Measurements from ENCODE around the gene CPEB1. TPM values are rescaled to one million over a fixed set of nuclear protein-coding genes. Genes with fewer than 3 reads are reported as not detected.

CPEB1 gene
- total RNA-seq, 1 donor from 2014 or later = 2.4 TPM

- no peaks in the 10 kb centered on the region for H3K4me1 ChIP-seq
- H3K27me3 ChIP-seq = no peaks in the 10 kb centered on the region
- DNase-seq (ENCODE audit: low spot score in 2 of 2) = no peak
- H3K9me3 ChIP-seq = no peaks in the 10 kb centered on the region
- peaks cover 0 to 28% of the 10 kb centered on the region in 2 donors for H3K36me3 ChIP-seq
- TF ChIP-seq, protein P1, sequence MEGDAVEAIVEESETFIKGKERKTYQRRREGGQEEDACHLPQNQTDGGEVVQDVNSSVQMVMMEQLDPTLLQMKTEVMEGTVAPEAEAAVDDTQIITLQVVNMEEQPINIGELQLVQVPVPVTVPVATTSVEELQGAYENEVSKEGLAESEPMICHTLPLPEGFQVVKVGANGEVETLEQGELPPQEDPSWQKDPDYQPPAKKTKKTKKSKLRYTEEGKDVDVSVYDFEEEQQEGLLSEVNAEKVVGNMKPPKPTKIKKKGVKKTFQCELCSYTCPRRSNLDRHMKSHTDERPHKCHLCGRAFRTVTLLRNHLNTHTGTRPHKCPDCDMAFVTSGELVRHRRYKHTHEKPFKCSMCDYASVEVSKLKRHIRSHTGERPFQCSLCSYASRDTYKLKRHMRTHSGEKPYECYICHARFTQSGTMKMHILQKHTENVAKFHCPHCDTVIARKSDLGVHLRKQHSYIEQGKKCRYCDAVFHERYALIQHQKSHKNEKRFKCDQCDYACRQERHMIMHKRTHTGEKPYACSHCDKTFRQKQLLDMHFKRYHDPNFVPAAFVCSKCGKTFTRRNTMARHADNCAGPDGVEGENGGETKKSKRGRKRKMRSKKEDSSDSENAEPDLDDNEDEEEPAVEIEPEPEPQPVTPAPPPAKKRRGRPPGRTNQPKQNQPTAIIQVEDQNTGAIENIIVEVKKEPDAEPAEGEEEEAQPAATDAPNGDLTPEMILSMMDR (IDR thresholded peaks at IDR 0.05) = no peak
- H3K4me3 ChIP-seq = no peak overlapping the region
- intact Hi-C loops (cut with DNase I) = no loop called here
- H3K27ac ChIP-seq = no peak overlapping the region
These were observed 93.3 kb downstream of the CPEB1 start for GRCh38 chr15:82553846-82554245.

DNA sequence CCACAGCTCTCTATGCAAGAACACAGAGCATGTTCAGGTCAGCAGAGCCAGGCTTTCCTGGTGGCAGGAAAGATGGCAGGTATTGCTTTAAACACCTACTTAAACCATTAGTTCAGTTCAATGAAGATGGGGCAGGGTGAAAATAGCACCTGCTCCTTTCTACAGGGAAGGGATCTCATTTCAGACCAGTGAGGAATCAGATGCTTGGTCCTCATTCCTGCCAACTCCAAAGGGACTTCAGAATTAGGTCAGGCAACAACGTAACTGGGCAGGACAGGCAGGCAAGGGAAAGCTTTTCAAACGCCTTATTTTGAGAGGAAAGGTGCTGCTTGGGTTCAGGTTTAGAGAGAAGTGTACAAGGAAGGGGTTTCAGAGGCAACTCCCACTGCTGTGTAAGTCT, 94.3 kb downstream of the CPEB1 start:
- no peak for DNase-seq (ENCODE audit: low spot score in 2 of 2)
- H3K9me3 ChIP-seq = no peaks in the 10 kb centered on the region
- TF ChIP-seq, protein P1 (IDR thresholded peaks at IDR 0.05) = no peak
- no peak overlapping the region for H3K27ac ChIP-seq
- no peaks in the 10 kb centered on the region for H3K4me1 ChIP-seq
- no peak overlapping the region for H3K4me3 ChIP-seq
- intact Hi-C loops (cut with DNase I) = no loop called here
- H3K36me3 ChIP-seq = peaks cover 0 to 28% of the 10 kb centered on the region in 2 donors
- H3K27me3 ChIP-seq = no peaks in the 10 kb centered on the region

GRCh38 chr15:82551646-82552247, 95.4 kb downstream of the CPEB1 start:
- TF ChIP-seq, protein P1 (IDR thresholded peaks at IDR 0.05) = no peak
- no peaks in the 10 kb centered on the region for H3K27me3 ChIP-seq
- H3K27ac ChIP-seq = no peak overlapping the region
- H3K4me3 ChIP-seq = no peak overlapping the region
- no peak for DNase-seq (ENCODE audit: low spot score in 2 of 2)
- H3K4me1 ChIP-seq = no peaks in the 10 kb centered on the region
- intact Hi-C loops (cut with DNase I) = no loop called here
- peaks cover 0 to 28% of the 10 kb centered on the region in 2 donors for H3K36me3 ChIP-seq
- H3K9me3 ChIP-seq = no peaks in the 10 kb centered on the region

DNA sequence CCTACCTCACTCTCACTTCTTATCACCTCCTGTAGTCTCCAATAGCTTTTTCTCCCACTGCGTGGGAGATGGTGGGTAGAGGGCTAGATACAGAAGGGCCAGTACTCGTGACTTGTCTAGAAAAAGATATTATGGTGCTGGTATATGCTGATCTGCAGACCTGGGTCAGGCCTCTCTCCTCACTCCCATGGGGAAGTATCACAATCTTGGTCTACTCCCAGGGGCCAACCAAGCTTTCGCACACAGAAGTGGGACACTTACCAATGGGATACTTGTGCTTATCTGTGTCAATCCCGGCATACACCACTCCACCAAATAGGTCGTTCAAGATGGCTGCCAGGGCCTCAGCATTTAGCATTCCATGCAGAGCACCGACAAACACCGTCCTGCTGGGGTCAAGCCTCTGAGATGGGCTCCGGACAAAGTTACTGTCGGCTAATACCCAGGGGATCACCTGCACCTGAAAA, 97.9 kb downstream of the CPEB1 start:
- Histone ChIP-seq H3K27ac (no peak overlapping the region), H3K27me3 (no peaks in the 10 kb centered on the region), H3K9me3 (no peaks in the 10 kb centered on the region), H3K4me3 (no peak overlapping the region), H3K4me1 (no peaks in the 10 kb centered on the region), H3K36me3 (peaks cover 0 to 23% of the 10 kb centered on the region in 2 donors)
- TF ChIP-seq, protein P1 (IDR thresholded peaks at IDR 0.05) = no peak
- DNase-seq (ENCODE audit: low spot score in 2 of 2) = no peak
- intact Hi-C loops (cut with DNase I) = loop anchor here (10.0 kb wide), 2 partner anchors 284 to 656 kb away; partner anchors contain the start of genes EFL1, HDGFL3 and SAXO2

DNA sequence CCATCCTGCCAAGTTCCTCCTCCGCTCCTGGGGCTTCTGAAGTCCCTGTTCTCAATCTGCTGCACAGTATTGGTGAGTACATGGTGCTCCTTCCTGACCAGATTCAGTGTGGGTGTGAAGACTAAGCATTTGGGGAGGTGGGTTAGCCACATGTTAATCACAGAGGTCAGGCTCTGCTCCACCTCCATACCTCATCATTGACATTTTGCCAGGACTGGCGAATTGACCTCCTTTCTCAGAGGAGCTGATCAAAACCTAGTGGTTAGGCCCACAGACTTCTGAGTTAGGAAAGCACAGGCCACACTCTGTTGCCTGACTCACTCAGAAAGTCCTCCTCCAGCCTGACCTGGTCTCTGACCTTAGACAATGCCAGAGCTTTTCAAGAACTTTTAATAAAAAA, 98.5 kb downstream of the CPEB1 start:
- Histone ChIP-seq H3K4me3 (no peak overlapping the region), H3K27ac (no peak overlapping the region), H3K27me3 (no peaks in the 10 kb centered on the region), H3K9me3 (no peaks in the 10 kb centered on the region), H3K36me3 (peaks cover 0 to 22% of the 10 kb centered on the region in 2 donors), H3K4me1 (no peaks in the 10 kb centered on the region)
- TF ChIP-seq, protein P1 (IDR thresholded peaks at IDR 0.05) = no peak
- intact Hi-C loops (cut with DNase I) = loop anchor here (10.0 kb wide), 2 partner anchors 284 to 656 kb away; partner anchors contain the start of genes EFL1, HDGFL3 and SAXO2
- DNase-seq (ENCODE audit: low spot score in 2 of 2) = no peak

All from ascending aorta (tissue), 2 donors.